Lung (tissue), 12 donors: ENCODE data around the gene VCX2. TPM values are rescaled to one million over a fixed set of nuclear protein-coding genes. Genes with fewer than 3 reads are reported as not detected.
A peak's percentile ranks its signal among the peaks of the same experiment; 100 is the strongest.

ENCODE experiments used
- ATAC-seq: fragments of 200-7000 bp; cut with Tn5 transposase; one replicate; pipeline ENCODE4 v1.9.1; 2020; ENCODE audit warnings: moderate number of reproducible peaks; ENCODE audit not compliant: insufficient read depth, low FRiP score
- DNase-seq, 3 donors: peaks; one replicate each; pipeline ENCODE4 v3.0.0-alpha.2; 2013 to 2017
- H3K27ac ChIP-seq, 2 donors: one replicate each; pipeline ENCODE4 v1.5.1; 2013; ENCODE audit warnings: mild to moderate bottlenecking in 2 of 2, moderate library complexity in 2 of 2, control low read depth in 1 of 2, inconsistent platforms in 1 of 2, low read depth in 1 of 2, low read length in 1 of 2
- H3K27me3 ChIP-seq, 3 donors: one replicate each; pipeline ENCODE4 v1.5.1; 2013; ENCODE audit warnings: low read length in 2 of 3; ENCODE audit not compliant: control insufficient read depth in 3 of 3, insufficient read depth in 3 of 3
- H3K36me3 ChIP-seq, 4 donors: one replicate each; pipeline ENCODE4 v1.5.1; 2013; ENCODE audit warnings: low read length in 4 of 4, mild to moderate bottlenecking in 1 of 4, moderate library complexity in 1 of 4; ENCODE audit not compliant: control insufficient read depth in 4 of 4, insufficient read depth in 4 of 4
- H3K4me1 ChIP-seq, 5 donors: one replicate each; pipeline ENCODE4 v1.5.1; 2013; ENCODE audit warnings: low read length in 5 of 5, mild to moderate bottlenecking in 2 of 5, moderate library complexity in 1 of 5; ENCODE audit not compliant: control insufficient read depth in 5 of 5, insufficient read depth in 5 of 5
- H3K4me3 ChIP-seq: one replicate; pipeline ENCODE4 v1.5.1; 2013; ENCODE audit warnings: mild to moderate bottlenecking, control low read depth, moderate library complexity
- H3K9ac ChIP-seq, 2 donors: one replicate each; pipeline ENCODE4 v1.5.1; 2013; ENCODE audit warnings: low read length in 2 of 2, control low read depth in 1 of 2; ENCODE audit not compliant: insufficient read depth in 1 of 2
- H3K9me3 ChIP-seq, 4 donors: one replicate each; pipeline ENCODE4 v1.5.1; 2013; ENCODE audit warnings: low read length in 3 of 4, mild to moderate bottlenecking in 1 of 4, moderate library complexity in 1 of 4; ENCODE audit not compliant: control insufficient read depth in 4 of 4, insufficient read depth in 3 of 4
- WGBS, 2 donors: extraction: QIAGEN DNeasy Blood & Tissue Kit; methylation state at CpG; one replicate each; pipeline ENCODE4 v1.1.7; 2013; 5-methylcytosine and 5-hydroxymethylcytosine counted together
- polyA plus RNA-seq, 2 donors: library from polyadenylated mRNA; stranded (reverse); fragments of 200-250 nt; gene quantifications; one replicate each; pipeline ENCODE4 v1.2.1, GENCODE V29; 2013
- total RNA-seq, 2 donors: library from RNA; depleted of rRNA in 1 of 2; stranded (reverse); fragments of >200 nt in 1 of 2; gene quantifications; one replicate each; pipeline ENCODE4 v1.2.1, GENCODE V29; 2014 to 2021
- TF ChIP-seq, protein P1 (sequence below): IDR thresholded peaks from 2 replicates; pipeline ENCODE4 v1.5.1; 2012; ENCODE audit warnings: mild to moderate bottlenecking; ENCODE audit errors: control extremely low read depth, extremely low read depth
- donor health status: control.
- donor health status: control.
- donor health status: Bipolar disorder and iron deficiency.
- donor health status: healthy.
- donor health status: DM: yes; HTN: yes; CAD: no.

The VCX2 gene
- total and polyA plus RNA-seq, 4 donors: not detected

DNA sequence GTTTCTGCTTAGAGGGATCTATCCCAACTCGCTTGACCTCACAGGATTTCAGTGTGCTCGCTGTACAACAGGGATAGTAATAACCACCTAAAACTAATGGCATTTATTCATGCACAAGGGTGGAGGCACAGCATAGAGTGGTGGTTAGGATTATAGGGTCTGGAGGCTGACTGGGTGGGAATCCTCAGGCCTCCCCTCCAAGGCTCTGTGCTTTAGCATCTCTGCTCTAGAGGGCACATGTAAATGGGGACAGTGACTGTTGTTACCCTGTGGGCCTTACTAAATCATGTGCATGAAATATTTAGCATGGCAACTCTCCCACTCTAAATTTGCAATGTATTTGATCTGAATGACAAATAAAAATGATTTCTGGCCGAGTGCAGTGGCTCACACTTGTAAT is 29.2 kb downstream of the VCX2 start:
- DNase-seq: no peak
- Histone ChIP-seq H3K27me3 (peaks cover 0 to 7% (median 2%) of the 10 kb centered on the region in 3 donors), H3K9ac (no peak overlapping the region), H3K27ac (no peak overlapping the region), H3K36me3 (no peaks in the 10 kb centered on the region), H3K4me1 (no peaks in the 10 kb centered on the region), H3K4me3 (no peak overlapping the region), H3K9me3 (peaks cover 0 to 2% (median 0%) of the 10 kb centered on the region in 4 donors)
- no peak for ATAC-seq
- TF ChIP-seq, protein P1, sequence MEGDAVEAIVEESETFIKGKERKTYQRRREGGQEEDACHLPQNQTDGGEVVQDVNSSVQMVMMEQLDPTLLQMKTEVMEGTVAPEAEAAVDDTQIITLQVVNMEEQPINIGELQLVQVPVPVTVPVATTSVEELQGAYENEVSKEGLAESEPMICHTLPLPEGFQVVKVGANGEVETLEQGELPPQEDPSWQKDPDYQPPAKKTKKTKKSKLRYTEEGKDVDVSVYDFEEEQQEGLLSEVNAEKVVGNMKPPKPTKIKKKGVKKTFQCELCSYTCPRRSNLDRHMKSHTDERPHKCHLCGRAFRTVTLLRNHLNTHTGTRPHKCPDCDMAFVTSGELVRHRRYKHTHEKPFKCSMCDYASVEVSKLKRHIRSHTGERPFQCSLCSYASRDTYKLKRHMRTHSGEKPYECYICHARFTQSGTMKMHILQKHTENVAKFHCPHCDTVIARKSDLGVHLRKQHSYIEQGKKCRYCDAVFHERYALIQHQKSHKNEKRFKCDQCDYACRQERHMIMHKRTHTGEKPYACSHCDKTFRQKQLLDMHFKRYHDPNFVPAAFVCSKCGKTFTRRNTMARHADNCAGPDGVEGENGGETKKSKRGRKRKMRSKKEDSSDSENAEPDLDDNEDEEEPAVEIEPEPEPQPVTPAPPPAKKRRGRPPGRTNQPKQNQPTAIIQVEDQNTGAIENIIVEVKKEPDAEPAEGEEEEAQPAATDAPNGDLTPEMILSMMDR: no peak
- WGBS, 2 donors: 79 to 98% methylated on average over 3 of the region's 3 CpGs

DNA sequence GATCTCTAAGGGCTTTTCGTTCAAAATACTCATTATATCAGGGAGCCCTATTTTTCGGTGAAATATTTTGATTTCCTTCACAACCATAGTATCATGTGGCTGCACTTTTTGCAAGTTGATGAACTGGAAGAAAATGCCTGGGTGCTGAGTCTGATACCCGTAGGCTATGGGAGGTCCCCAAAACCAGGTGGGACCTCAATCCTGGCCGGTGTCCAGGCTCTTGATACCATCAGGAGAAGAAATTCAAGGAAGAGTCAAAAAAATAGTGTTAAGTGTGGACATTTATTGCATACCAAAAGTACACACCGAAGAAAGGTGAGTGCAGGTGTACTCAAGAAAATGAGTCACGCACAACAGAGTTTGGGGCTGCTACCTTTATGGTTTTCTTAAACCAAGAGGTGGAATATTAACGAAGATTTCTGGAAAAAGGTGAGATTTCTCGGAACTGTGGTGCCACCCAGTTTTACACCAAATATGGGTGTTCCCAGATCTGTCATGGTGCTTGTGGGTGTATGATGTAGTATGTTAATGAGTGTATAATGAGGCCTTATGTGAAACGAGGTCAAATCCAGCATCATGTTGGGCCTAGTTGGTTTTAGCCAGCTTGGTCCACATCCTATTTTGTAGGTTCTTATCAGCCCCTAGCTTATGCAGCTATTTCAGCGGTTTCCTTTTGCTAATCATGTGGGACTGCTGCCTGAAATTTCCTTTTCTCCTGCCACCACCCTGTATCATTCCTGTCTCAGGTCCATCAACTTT is 29.9 kb downstream of the VCX2 start:
- ATAC-seq (no peak), DNase-seq (no peak)
- H3K27ac ChIP-seq: no peak overlapping the region
- no peak overlapping the region for H3K9ac ChIP-seq
- H3K4me1 ChIP-seq: no peaks in the 10 kb centered on the region
- 78 to 90% methylated on average over 10 of the region's 10 CpGs for WGBS, 2 donors
- TF ChIP-seq, protein P1: no peak
- H3K36me3 ChIP-seq: no peaks in the 10 kb centered on the region
- H3K4me3 ChIP-seq: no peak overlapping the region
- H3K9me3 ChIP-seq: peaks cover 0 to 2% (median 0%) of the 10 kb centered on the region in 4 donors
- H3K27me3 ChIP-seq: peaks cover 0 to 11% (median 2%) of the 10 kb centered on the region in 3 donors

DNA sequence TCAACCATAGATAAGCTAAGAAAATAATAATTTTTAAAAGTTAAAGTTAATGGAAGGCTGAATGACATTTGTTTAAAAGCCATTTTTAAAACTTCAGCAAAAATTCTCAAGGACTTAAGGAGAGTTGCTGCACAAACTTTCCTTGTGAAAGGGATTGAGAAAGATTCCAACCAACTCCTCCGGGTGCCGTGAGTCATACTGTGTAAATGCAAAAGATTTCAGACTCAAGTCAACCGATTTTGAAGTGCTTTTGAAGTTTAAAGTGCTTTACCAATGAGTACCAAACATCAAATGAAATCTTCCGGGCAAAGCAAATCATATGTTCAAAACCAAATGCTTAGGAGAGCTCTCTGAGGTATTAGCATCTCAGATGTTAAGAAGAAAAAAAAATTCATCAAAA is 31.4 kb downstream of the VCX2 start:
- no peak overlapping the region for H3K4me3 ChIP-seq
- H3K9me3 ChIP-seq: peaks cover 0 to 2% (median 0%) of the 10 kb centered on the region in 4 donors
- peaks cover 0 to 16% (median 2%) of the 10 kb centered on the region in 3 donors for H3K27me3 ChIP-seq
- DNase-seq (peak in 2 of 3 donors; percentile 34 to 69), ATAC-seq (peak; percentile 85)
- no peak overlapping the region for H3K27ac ChIP-seq
- no peaks in the 10 kb centered on the region for H3K4me1 ChIP-seq
- no peak overlapping the region for H3K9ac ChIP-seq
- TF ChIP-seq, protein P1: no peak
- no peaks in the 10 kb centered on the region for H3K36me3 ChIP-seq
- WGBS, 2 donors: 60 to 75% methylated on average over 4 of the region's 4 CpGs
